IMR-90 (cell line): ENCODE data around the gene ZNF512.

Source experiments
- BHLHE40 ChIP-seq: fragments of 150-350 bp; IDR thresholded peaks from 2 replicates; pipeline ENCODE4 v1.6.1; 2016; ENCODE audit warnings: mild to moderate bottlenecking, low read depth, low read length
- CEBPB ChIP-seq: IDR thresholded peaks from 2 replicates; pipeline ENCODE4 v1.6.1; 2012; ENCODE audit warnings: low read depth, low read length, improper control_type of control experiment
- CTCF ChIP-seq: conservative IDR thresholded peaks from 2 replicates; pipeline ENCODE4 v1.5.1; 2012; ENCODE audit warnings: mild to moderate bottlenecking, low read depth, low read length, improper control_type of control experiment
- MXI1 ChIP-seq: IDR thresholded peaks from 2 replicates; pipeline ENCODE4 v1.6.1; 2012; ENCODE audit warnings: low read depth, mild to moderate bottlenecking, low read length, moderate library complexity, borderline replicate concordance
- POLR2A ChIP-seq: IDR thresholded peaks from 2 replicates; pipeline ENCODE4 v1.6.1; 2012; ENCODE audit warnings: mild to moderate bottlenecking, low read depth, low read length
- RAD21 ChIP-seq: IDR thresholded peaks from 2 replicates; pipeline ENCODE4 v1.6.1; 2012; ENCODE audit warnings: low read length, improper control_type of control experiment
- RCOR1 ChIP-seq: IDR thresholded peaks from 2 replicates; pipeline ENCODE4 v1.6.1; 2012; ENCODE audit warnings: mild to moderate bottlenecking, low read length, improper control_type of control experiment; ENCODE audit not compliant: insufficient replicate concordance
- TF ChIP-seq, protein P1 (sequence below): fragments of 150-350 bp; IDR thresholded peaks from 2 replicates; pipeline ENCODE4 v1.6.1; 2017; ENCODE audit warnings: mild to moderate bottlenecking, antibody characterized with exemption, low read length, low read depth

- no peak for TF ChIP-seq CTCF
- TF ChIP-seq, protein P1, sequence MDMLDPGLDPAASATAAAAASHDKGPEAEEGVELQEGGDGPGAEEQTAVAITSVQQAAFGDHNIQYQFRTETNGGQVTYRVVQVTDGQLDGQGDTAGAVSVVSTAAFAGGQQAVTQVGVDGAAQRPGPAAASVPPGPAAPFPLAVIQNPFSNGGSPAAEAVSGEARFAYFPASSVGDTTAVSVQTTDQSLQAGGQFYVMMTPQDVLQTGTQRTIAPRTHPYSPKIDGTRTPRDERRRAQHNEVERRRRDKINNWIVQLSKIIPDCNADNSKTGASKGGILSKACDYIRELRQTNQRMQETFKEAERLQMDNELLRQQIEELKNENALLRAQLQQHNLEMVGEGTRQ, result no peak
- TF ChIP-seq RAD21, result no peak
- TF ChIP-seq POLR2A, result no peak
- no peak for TF ChIP-seq CEBPB
- TF ChIP-seq RCOR1, result no peak
- TF ChIP-seq MXI1, result no peak
- no peak for TF ChIP-seq BHLHE40
Measured at GRCh38 chr2:27593240-27593639, 10.4 kb downstream of the ZNF512 start.
